GM18498 (cell line): ENCODE results near the gene ATP6V0E2.
"Not testable (repeated sequence)": the region's sequence is repeated elsewhere in the genome, so short reads cannot be mapped to it uniquely, and the experiment has no call there.

Experiments
- ATAC-seq: cut with Tn5 transposase; IDR thresholded peaks from one replicate; pipeline ENCODE4 v1.9.1; 2021; ENCODE audit warnings: mild to moderate bottlenecking, moderate library complexity; ENCODE audit not compliant: unreplicated experiment

ATP6V0E2 gene

GRCh38 chr7:149877890-149878522 is 4.2 kb downstream of the ATP6V0E2 start:
- ATAC-seq = no peak

GRCh38 chr7:149878523-149878921 is 4.8 kb downstream of the ATP6V0E2 start:
- no peak for ATAC-seq

- ATAC-seq = no peak
These were observed 5.5 kb downstream of the ATP6V0E2 start for GRCh38 chr7:149879271-149879743.

GRCh38 chr7:149879766-149880637 is 6.2 kb downstream of the ATP6V0E2 start:
- ATAC-seq = no peak

GRCh38 chr7:149880638-149881311 is 7.0 kb downstream of the ATP6V0E2 start:
- ATAC-seq = no peak

- no peak for ATAC-seq
These were observed 7.8 kb downstream of the ATP6V0E2 start for GRCh38 chr7:149881328-149882247.

GRCh38 chr7:149882248-149883047 is 8.7 kb downstream of the ATP6V0E2 start:
- no peak for ATAC-seq

GRCh38 chr7:149883048-149883438 is 9.3 kb downstream of the ATP6V0E2 start:
- no peak for ATAC-seq

- no peak for ATAC-seq
These were observed 9.7 kb downstream of the ATP6V0E2 start for GRCh38 chr7:149883452-149883861.

- ATAC-seq = no peak
These were observed 10.2 kb downstream of the ATP6V0E2 start for GRCh38 chr7:149884016-149884415.

- no peak for ATAC-seq
These were observed 10.8 kb downstream of the ATP6V0E2 start for GRCh38 chr7:149884541-149884940.

GRCh38 chr7:149885191-149886017 is 11.6 kb downstream of the ATP6V0E2 start:
- no peak for ATAC-seq

GRCh38 chr7:149886018-149886415 is 12.2 kb downstream of the ATP6V0E2 start:
- ATAC-seq = no peak

- no peak for ATAC-seq
These were observed 13.5 kb downstream of the ATP6V0E2 start for GRCh38 chr7:149887311-149887710.

GRCh38 chr7:149890715-149891114 is 16.9 kb downstream of the ATP6V0E2 start:
- ATAC-seq = not testable (repeated sequence)

- ATAC-seq = not testable (repeated sequence)
These were observed 21.2 kb downstream of the ATP6V0E2 start for GRCh38 chr7:149894957-149895356.

GRCh38 chr7:149907776-149908376 is 34.1 kb downstream of the ATP6V0E2 start:
- not testable (repeated sequence) for ATAC-seq

- not testable (repeated sequence) for ATAC-seq
These were observed 36.5 kb downstream of the ATP6V0E2 start for GRCh38 chr7:149910219-149910618.
